HepG2 (cell line): Measurements from ENCODE around the gene THADA. TPM values are rescaled to one million over a fixed set of nuclear protein-coding genes. Genes with fewer than 3 reads are reported as not detected.

Experiments
- ATF2 ChIP-seq: sonication (generic); formaldehyde crosslinking; IDR thresholded peaks from 2 replicates; pipeline ENCODE4 v1.4.0; 2020; ENCODE audit warnings: missing genetic modification reagents
- HCFC1 ChIP-seq: fragments of 150-350 bp; IDR thresholded peaks from 2 replicates; pipeline ENCODE4 v1.6.1; 2014; ENCODE audit warnings: low read depth, low read length
- HMGA1 ChIP-seq: sonication (generic); formaldehyde crosslinking; conservative IDR thresholded peaks from 2 replicates; pipeline ENCODE4 v1.4.0; 2020; ENCODE audit warnings: missing genetic modification reagents
- MIXL1 ChIP-seq: IDR thresholded peaks from 2 replicates; pipeline ENCODE4 v1.6.1; 2016
- MYC ChIP-seq: sonication (generic); formaldehyde crosslinking; IDR thresholded peaks from 2 replicates; pipeline ENCODE4 v1.9.0; 2021; ENCODE audit warnings: missing genetic modification reagents, borderline replicate concordance
- POLR2G ChIP-seq: fragments of 200-400 bp; formaldehyde crosslinking; IDR thresholded peaks from 2 replicates; pipeline ENCODE4 v1.6.1; 2018; ENCODE audit warnings: mild to moderate bottlenecking, low read depth, low read length, moderate library complexity
- PRMT3 ChIP-seq: sonication (generic); formaldehyde crosslinking; IDR thresholded peaks from 2 replicates; pipeline ENCODE4 v1.8.1; 2022; ENCODE audit warnings: low read depth, mild to moderate bottlenecking, moderate library complexity, missing genetic modification reagents, borderline replicate concordance
- RARA ChIP-seq: IDR thresholded peaks from 2 replicates; pipeline ENCODE4 v1.6.1; 2016; ENCODE audit warnings: missing genetic modification reagents, missing compliant biosample characterization
- RBFOX2 ChIP-seq: fragments of 200-400 bp; formaldehyde crosslinking; IDR thresholded peaks from 2 replicates; pipeline ENCODE4 v1.6.1; 2017; ENCODE audit warnings: low read depth, mild to moderate bottlenecking, low read length
- SKI ChIP-seq: fragments of 450-650 bp; IDR thresholded peaks from one replicate; pipeline ENCODE4 v1.6.1; 2018; ENCODE audit warnings: mild to moderate bottlenecking; ENCODE audit not compliant: partially characterized antibody
- SUZ12 ChIP-seq: fragments of 150-350 bp; IDR thresholded peaks from 2 replicates; pipeline ENCODE4 v1.6.1; 2014; ENCODE audit warnings: low read depth, low read length
- TFAP4 ChIP-seq: sonication (generic); IDR thresholded peaks from 2 replicates; pipeline ENCODE4 v1.6.1; 2016; ENCODE audit warnings: low read depth, borderline replicate concordance
- U2AF2 ChIP-seq: fragments of 200-400 bp; formaldehyde crosslinking; IDR thresholded peaks from 2 replicates; pipeline ENCODE4 v1.6.1; 2017; ENCODE audit warnings: low read depth, mild to moderate bottlenecking, low read length
- ZBTB14 ChIP-seq: sonication (generic); formaldehyde crosslinking; IDR thresholded peaks from 2 replicates; pipeline ENCODE4 v1.4.0; 2020; ENCODE audit warnings: missing genetic modification reagents
- ZNF121 ChIP-seq: sonication (generic); formaldehyde crosslinking; IDR thresholded peaks from 2 replicates; pipeline ENCODE4 v1.5.0; 2020; ENCODE audit warnings: mild to moderate bottlenecking, missing genetic modification reagents
- ZNF230 ChIP-seq: sonication (generic); formaldehyde crosslinking; IDR thresholded peaks from 2 replicates; pipeline ENCODE4 v1.4.0; 2020; ENCODE audit warnings: mild to moderate bottlenecking, missing genetic modification reagents
- ZNF235 ChIP-seq: sonication (generic); formaldehyde crosslinking; IDR thresholded peaks from 2 replicates; pipeline ENCODE4 v1.8.1; 2023; ENCODE audit warnings: mild to moderate bottlenecking, missing genetic modification reagents, borderline replicate concordance
- ZNF251 ChIP-seq: sonication (generic); formaldehyde crosslinking; IDR thresholded peaks from 2 replicates; pipeline ENCODE4 v1.9.0; 2021; ENCODE audit warnings: mild to moderate bottlenecking, missing genetic modification reagents
- ZNF280D ChIP-seq: sonication (generic); formaldehyde crosslinking; IDR thresholded peaks from 2 replicates; pipeline ENCODE4 v1.5.1; 2020; ENCODE audit warnings: mild to moderate bottlenecking, missing genetic modification reagents
- ZNF33B ChIP-seq: sonication (generic); formaldehyde crosslinking; IDR thresholded peaks from 2 replicates; pipeline ENCODE4 v1.5.1; 2020; ENCODE audit warnings: mild to moderate bottlenecking, missing genetic modification reagents
- ZNF414 ChIP-seq: sonication (generic); formaldehyde crosslinking; IDR thresholded peaks from 2 replicates; pipeline ENCODE4 v1.5.0; 2020; ENCODE audit warnings: missing genetic modification reagents
- ZNF569 ChIP-seq: sonication (generic); formaldehyde crosslinking; IDR thresholded peaks from 2 replicates; pipeline ENCODE4 v1.5.0; 2020; ENCODE audit warnings: mild to moderate bottlenecking, missing genetic modification reagents, moderate library complexity, borderline replicate concordance
- ZNF776 ChIP-seq: sonication (generic); formaldehyde crosslinking; IDR thresholded peaks from 2 replicates; pipeline ENCODE4 v1.4.0; 2020; ENCODE audit warnings: mild to moderate bottlenecking, missing genetic modification reagents
- polyA plus RNA-seq, 8 experiments: library from polyadenylated mRNA; depleted of rRNA in 3 of 8; stranded (reverse) in 7 of 8; unstranded in 1 of 8; fragments of >200 nt; fragmentation: Illumina TruSeq in 4 of 8; extraction: Trizol in 4 of 8; gene quantifications; 2 replicates each; pipeline versions ENCODE4 v1.2.1 to v1.2.3, GENCODE V29; 2011 to 2016; ENCODE audit warnings: low read depth in 4 of 8, missing spikeins in 1 of 8, mixed read lengths in 1 of 8; ENCODE audit not compliant: insufficient read depth in 1 of 8
- total RNA-seq, 5 experiments: library from RNA; depleted of rRNA; stranded (reverse); fragments of >200 nt; fragmentation: Illumina TruSeq; extraction: Trizol; gene quantifications; 2 replicates each; pipeline ENCODE4 v1.2.3, GENCODE V29; 2016; ENCODE audit warnings: low read depth in 1 of 5

THADA gene
- total and polyA plus RNA-seq, 2 of the 13 experiments (the other 11 are each of a cell fraction or from before 2014, with no cell fraction given), result 12.7 to 21.7 TPM

- peak; percentile 88 for TF ChIP-seq ZNF280D (CRISPR knock-in tag)
- peak; percentile 97 for TF ChIP-seq RARA (CRISPR knock-in tag)
- TF ChIP-seq ZNF235 (CRISPR knock-in tag), result no peak; the same call in 1 of the 2 replicates
- TF ChIP-seq U2AF2, result 0 out of 2 replicates have a peak, but pooled peaks have one; percentile 37
- peak; percentile 91; the same call in 1 of the 2 replicates for TF ChIP-seq MYC (CRISPR knock-in tag)
- TF ChIP-seq TFAP4, result peak; percentile 86
- TF ChIP-seq PRMT3, result no peak
- no peak for TF ChIP-seq ZNF251
- TF ChIP-seq HCFC1, result no peak
- peak; percentile 37; the same call in 1 of the 2 replicates for TF ChIP-seq ZNF33B (CRISPR knock-in tag)
- TF ChIP-seq ZNF230 (CRISPR knock-in tag), result no peak; the same call in 1 of the 2 replicates
- no peak; the same call in 1 of the 2 replicates for TF ChIP-seq ZNF414 (CRISPR knock-in tag)
- TF ChIP-seq ZBTB14 (CRISPR knock-in tag), result no peak
- TF ChIP-seq RBFOX2, result peak; percentile 71
- TF ChIP-seq HMGA1 (CRISPR knock-in tag), result no peak
- TF ChIP-seq ZNF121 (CRISPR knock-in tag), result peak; percentile 73
- TF ChIP-seq POLR2G, result peak; percentile 93
- no peak for TF ChIP-seq ZNF776 (CRISPR knock-in tag)
- peak; percentile 79; the same call in 1 of the 2 replicates for TF ChIP-seq MIXL1
- peak; percentile 80 for TF ChIP-seq SKI
- TF ChIP-seq ZNF569 (CRISPR knock-in tag), result peak; percentile 77; the same call in 1 of the 2 replicates
- peak; percentile 82; the same call in 1 of the 2 replicates for TF ChIP-seq ATF2 (CRISPR knock-in tag)
- TF ChIP-seq SUZ12, result no peak
Measured at GRCh38 chr2:43194121-43194869, 401.5 kb downstream of the THADA start (continued).
